Endothelial cell of umbilical vein (primary cell): Measurements from ENCODE around the gene TWIST1. TPM values are rescaled to one million over a fixed set of nuclear protein-coding genes. Genes with fewer than 3 reads are reported as not detected.

Experiments used
- BruUV-seq: library from RNA; stranded (reverse); fragments of 400-500 nt; replicated peaks from 2 replicates; lab custom pipeline; 2021; lab: Mats Ljungman, UMichigan
- CTCF ChIA-PET: fragments of 300-600, 350-600 bp; sonication (Branson Sonifier 250); formaldehyde crosslinking; loops from one replicate; lab custom pipeline; 2021; ENCODE audit warnings: antibody characterized with exemption, inconsistent platforms; lab: Charles Lee
- POLR2A ChIA-PET: fragments of 300-600, 350-600 bp; sonication (Branson Sonifier 250); formaldehyde crosslinking; loops from one replicate; lab custom pipeline; 2021; ENCODE audit warnings: antibody characterized with exemption, inconsistent platforms; lab: Charles Lee
- DNase-seq: peaks from one replicate; pipeline ENCODE4 v3.0.0-alpha.2; 2011; ENCODE audit warnings: low read depth, low spot score
- FAIRE-seq: peaks from 2 replicates; lab custom pipeline; 2011; peaks lifted over from hg19 to GRCh38; lab: Jason Lieb, UNC
- H2AFZ ChIP-seq: 2 replicates; pipeline ENCODE4 v1.6.0; 2012; ENCODE audit warnings: low read depth, low read length, control low read depth, inconsistent platforms
- H3K27ac ChIP-seq: 2 replicates; pipeline ENCODE4 v1.5.1; 2011; ENCODE audit warnings: low read depth, mild to moderate bottlenecking, control low read depth, low read length, moderate library complexity; ENCODE audit not compliant: insufficient read depth
- H3K27me3 ChIP-seq, 2 experiments: 2 replicates each; pipeline versions ENCODE4 v1.6.0 to v1.6.1; 2011; ENCODE audit warnings: low read length in 2 of 2, mixed read lengths in 1 of 2; ENCODE audit not compliant: control insufficient read depth in 2 of 2, insufficient read depth in 2 of 2
- H3K36me3 ChIP-seq, 2 experiments: 2 replicates in 1 of 2; 3 replicates in 1 of 2; pipeline ENCODE4 v1.5.1; 2011; ENCODE audit warnings: low read length in 2 of 2, mild to moderate bottlenecking in 1 of 2, moderate library complexity in 1 of 2; ENCODE audit not compliant: control insufficient read depth in 2 of 2, insufficient read depth in 2 of 2; ENCODE audit errors: extremely low read depth in 1 of 2
- H3K4me1 ChIP-seq: 3 replicates; pipeline ENCODE4 v1.5.1; 2011; ENCODE audit warnings: mild to moderate bottlenecking, low read length; ENCODE audit not compliant: control insufficient read depth, insufficient read depth; ENCODE audit errors: extremely low read depth
- H3K4me2 ChIP-seq: 2 replicates; pipeline ENCODE4 v1.6.1; 2011; ENCODE audit warnings: low read length, control low read depth, mixed read lengths; ENCODE audit not compliant: insufficient read depth
- H3K4me3 ChIP-seq, 3 experiments: fragments of 200-600 bp in 1 of 3; sonication (generic), shearing (Covaris generic) in 1 of 3; replicated peaks in 1 of 3; 2 replicates each; pipeline ENCODE4 v1.5.1; 2011 to 2016; ENCODE audit warnings: control low read depth in 3 of 3, low read length in 3 of 3, mild to moderate bottlenecking in 2 of 3, inconsistent platforms in 1 of 3, low read depth in 1 of 3, moderate library complexity in 1 of 3; ENCODE audit not compliant: insufficient read depth in 1 of 3
- H3K79me2 ChIP-seq: 2 replicates; pipeline ENCODE4 v1.6.0; 2012; ENCODE audit warnings: low read length, inconsistent platforms; ENCODE audit not compliant: control insufficient read depth, insufficient read depth
- H3K9ac ChIP-seq: replicated peaks from 2 replicates; pipeline ENCODE3; 2011; ENCODE audit warnings: low read length, control low read depth; ENCODE audit not compliant: insufficient read depth; ENCODE audit errors: extremely low read depth
- H3K9me1 ChIP-seq: replicated peaks from 3 replicates; pipeline ENCODE4 v1.6.0; 2011; ENCODE audit warnings: mild to moderate bottlenecking, low read length; ENCODE audit not compliant: control insufficient read depth, insufficient read depth; ENCODE audit errors: extremely low read depth
- H3K9me3 ChIP-seq: replicated peaks from 2 replicates; pipeline ENCODE4 v1.5.1; 2012; ENCODE audit warnings: low read length, inconsistent platforms; ENCODE audit not compliant: control insufficient read depth, insufficient read depth
- H4K20me1 ChIP-seq: replicated peaks from 2 replicates; pipeline ENCODE3; 2011; ENCODE audit warnings: mild to moderate bottlenecking, low read length; ENCODE audit not compliant: control insufficient read depth, insufficient read depth; ENCODE audit errors: extremely low read depth
- EZH2 ChIP-seq: IDR thresholded peaks from 2 replicates; pipeline ENCODE4 v1.6.1; 2012; ENCODE audit warnings: borderline replicate concordance, low read depth, mild to moderate bottlenecking, moderate library complexity, low read length, inconsistent platforms; ENCODE audit not compliant: severe bottlenecking
- FOS ChIP-seq: IDR thresholded peaks from 2 replicates; pipeline ENCODE4 v1.6.1; 2011; ENCODE audit warnings: mild to moderate bottlenecking, low read length, moderate library complexity, borderline replicate concordance; ENCODE audit not compliant: insufficient read depth
- GATA2 ChIP-seq: IDR thresholded peaks from 2 replicates; pipeline ENCODE4 v1.7.0; 2011; ENCODE audit warnings: low read depth, mild to moderate bottlenecking, moderate library complexity, mixed read lengths, low read length; ENCODE audit not compliant: insufficient read length, insufficient read depth
- JUN ChIP-seq: IDR thresholded peaks from 2 replicates; pipeline ENCODE4 v1.6.1; 2011; ENCODE audit warnings: borderline replicate concordance, low read depth; ENCODE audit not compliant: insufficient read length, insufficient read depth
- MYC ChIP-seq: IDR thresholded peaks from one replicate; pipeline ENCODE4 v1.6.1; 2011; ENCODE audit warnings: mild to moderate bottlenecking, low read depth, low read length
- POLR2A ChIP-seq: IDR thresholded peaks from 2 replicates; pipeline ENCODE4 v1.6.1; 2012; ENCODE audit warnings: low read depth, mild to moderate bottlenecking, control low read depth, low read length
- POLR2AphosphoS5 ChIP-seq: IDR thresholded peaks from 2 replicates; pipeline ENCODE4 v1.6.1; 2012; ENCODE audit warnings: low read depth, mild to moderate bottlenecking, control low read depth, low read length, moderate library complexity; ENCODE audit not compliant: insufficient read depth
- dilution Hi-C: fragments of 300-500 bp; cut with MboI; formaldehyde crosslinking; loops from one replicate; pipeline ENCODE4 v1.15.0; 2019; ENCODE audit warnings: low sequenced_read_pairs; ENCODE audit not compliant: extremely low pct_ligation_motif_present
- intact Hi-C: fragments of 100-400 bp; cut with micrococcal nuclease; formaldehyde crosslinking; loops from one replicate; pipeline ENCODE4 v1.10.0; 2022
- polyA plus RNA-seq, 4 experiments: library from polyadenylated mRNA; depleted of rRNA in 3 of 4; stranded (reverse) in 3 of 4; unstranded in 1 of 4; fragments of >200 nt; gene quantifications; 2 replicates each; pipeline versions ENCODE4 v1.2.1 to v1.2.3, GENCODE V29; 2011 to 2012; ENCODE audit warnings: missing spikeins in 1 of 4
- total RNA-seq: library from RNA; stranded (reverse); gene quantifications from 2 replicates; pipeline ENCODE4 v1.2.3, GENCODE V29; 2021
- TF ChIP-seq, protein P1 (sequence below), 2 donors: IDR thresholded peaks; 1 replicate in 1 of 2; 2 replicates in 1 of 2; pipeline ENCODE4 v1.5.1; 2011; ENCODE audit warnings: low read length in 2 of 2, mild to moderate bottlenecking in 2 of 2, moderate library complexity in 2 of 2, control low read depth in 1 of 2, inconsistent platforms in 1 of 2, low read depth in 1 of 2; ENCODE audit not compliant: insufficient read depth in 1 of 2; ENCODE audit errors: extremely low read depth in 1 of 2

TWIST1 gene
- total and polyA plus RNA-seq, 2 donors (not counting 3 experiments of a cell fraction or from before 2014, with no cell fraction given) = not detected

DNA sequence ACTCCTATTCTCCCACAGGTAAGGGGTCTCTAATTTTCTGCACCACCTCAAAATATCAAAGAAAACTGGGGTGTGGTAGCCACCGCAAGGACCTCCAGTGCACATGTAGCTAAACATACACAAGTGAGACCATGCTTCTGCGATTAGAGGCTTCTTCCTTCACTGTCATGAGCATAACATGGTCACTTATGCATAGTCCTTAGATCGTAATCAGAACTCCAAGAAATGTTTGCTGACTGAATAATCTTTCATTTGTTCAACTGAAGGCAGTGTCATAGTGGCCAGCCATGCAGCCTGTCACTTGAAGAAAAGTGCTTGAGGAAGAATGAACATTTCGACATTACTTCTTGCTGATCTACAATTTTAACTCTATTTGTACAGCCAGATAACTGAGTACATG, 14.6 kb downstream of the TWIST1 start:
- no peak overlapping the region for H2AFZ ChIP-seq
- TF ChIP-seq EZH2 (no peak), POLR2AphosphoS5 (no peak), GATA2 (no peak), JUN (no peak), FOS (no peak), POLR2A (no peak)
- no peaks in the 10 kb centered on the region for H3K79me2 ChIP-seq
- H3K36me3 ChIP-seq = no peaks in the 10 kb centered on the region
- dilution Hi-C loops (no loop called here), intact Hi-C loops (no loop called here)
- H3K9ac ChIP-seq = no peak overlapping the region
- BruUV-seq = no TSS peak
- peaks cover 47 to 81% of the 10 kb centered on the region in 2 experiments for H3K27me3 ChIP-seq
- H3K4me3 ChIP-seq = no peak overlapping the region
- FAIRE-seq (no peak), DNase-seq (no peak)
- peaks cover 10% of the 10 kb centered on the region for H3K4me1 ChIP-seq
- H3K9me3 ChIP-seq = no peaks in the 10 kb centered on the region
- no peak overlapping the region for H3K4me2 ChIP-seq
- H3K9me1 ChIP-seq = no peaks in the 10 kb centered on the region
- CTCF ChIA-PET = interaction anchor here (0.6 to 2.0 kb wide), 2 partner anchors 19 to 389 kb away, joined by 3 to 4 read pairs; no protein-coding TSS in a partner anchor
- no peak overlapping the region for H3K27ac ChIP-seq
- no peaks in the 10 kb centered on the region for H4K20me1 ChIP-seq
- POLR2A ChIA-PET = no interaction called here

DNA sequence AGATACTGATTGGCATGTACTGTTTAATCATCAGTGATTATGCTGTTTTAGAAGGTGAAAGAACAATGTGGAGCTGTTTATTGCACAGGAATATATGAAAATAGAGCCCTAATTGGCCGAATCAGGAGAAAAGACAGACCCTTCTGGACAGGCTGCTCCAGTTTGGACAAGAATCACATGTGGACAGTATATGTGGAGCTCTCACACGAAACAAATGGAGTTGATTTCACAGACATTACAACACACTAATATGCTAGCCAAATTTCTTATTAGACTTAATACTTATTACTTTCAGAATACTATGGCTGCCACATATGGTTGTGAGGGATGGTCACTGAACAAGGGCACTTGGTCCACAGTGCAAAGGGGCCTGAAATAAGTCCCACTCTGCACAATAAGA, 15.5 kb downstream of the TWIST1 start:
- ChIA-PET POLR2A (interaction anchor here (0.6 kb wide), 1 partner anchor 187 kb away, joined by 3 read pairs; no protein-coding TSS in a partner anchor), CTCF (interaction anchor here (0.7 to 2.0 kb wide), 2 partner anchors 20 to 390 kb away, joined by 3 to 4 read pairs; no protein-coding TSS in a partner anchor)
- peaks cover under 1% of the 10 kb centered on the region for H3K4me1 ChIP-seq
- no peaks in the 10 kb centered on the region for H3K79me2 ChIP-seq
- TF ChIP-seq, protein P1, sequence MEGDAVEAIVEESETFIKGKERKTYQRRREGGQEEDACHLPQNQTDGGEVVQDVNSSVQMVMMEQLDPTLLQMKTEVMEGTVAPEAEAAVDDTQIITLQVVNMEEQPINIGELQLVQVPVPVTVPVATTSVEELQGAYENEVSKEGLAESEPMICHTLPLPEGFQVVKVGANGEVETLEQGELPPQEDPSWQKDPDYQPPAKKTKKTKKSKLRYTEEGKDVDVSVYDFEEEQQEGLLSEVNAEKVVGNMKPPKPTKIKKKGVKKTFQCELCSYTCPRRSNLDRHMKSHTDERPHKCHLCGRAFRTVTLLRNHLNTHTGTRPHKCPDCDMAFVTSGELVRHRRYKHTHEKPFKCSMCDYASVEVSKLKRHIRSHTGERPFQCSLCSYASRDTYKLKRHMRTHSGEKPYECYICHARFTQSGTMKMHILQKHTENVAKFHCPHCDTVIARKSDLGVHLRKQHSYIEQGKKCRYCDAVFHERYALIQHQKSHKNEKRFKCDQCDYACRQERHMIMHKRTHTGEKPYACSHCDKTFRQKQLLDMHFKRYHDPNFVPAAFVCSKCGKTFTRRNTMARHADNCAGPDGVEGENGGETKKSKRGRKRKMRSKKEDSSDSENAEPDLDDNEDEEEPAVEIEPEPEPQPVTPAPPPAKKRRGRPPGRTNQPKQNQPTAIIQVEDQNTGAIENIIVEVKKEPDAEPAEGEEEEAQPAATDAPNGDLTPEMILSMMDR (IDR thresholded peaks at IDR 0.05; ENCODE audit: extremely low read depth in 1 of 2, insufficient read depth in 1 of 2, low read depth in 1 of 2, low read length in 2 of 2) = no peak
- TF ChIP-seq MYC = no peak
- TF ChIP-seq JUN = no peak
- no peak for TF ChIP-seq POLR2AphosphoS5
- H3K9me3 ChIP-seq = no peaks in the 10 kb centered on the region
- no peak overlapping the region for H3K4me3 ChIP-seq
- H3K27me3 ChIP-seq = peaks cover 37 to 78% of the 10 kb centered on the region in 2 experiments
- FAIRE-seq (no peak), DNase-seq (no peak)
- intact Hi-C loops = no loop called here
- no peak overlapping the region for H3K27ac ChIP-seq
- no peaks in the 10 kb centered on the region for H4K20me1 ChIP-seq
- dilution Hi-C loops = no loop called here
- no peak overlapping the region for H3K4me2 ChIP-seq
- no TSS peak for BruUV-seq
- no peaks in the 10 kb centered on the region for H3K9me1 ChIP-seq
- no peak overlapping the region for H2AFZ ChIP-seq
- H3K9ac ChIP-seq = no peak overlapping the region
- H3K36me3 ChIP-seq = no peaks in the 10 kb centered on the region
